Fibroblast of villous mesenchyme (primary cell): ENCODE data around the gene CACNA1H. TPM values are rescaled to one million over a fixed set of nuclear protein-coding genes. Genes with fewer than 3 reads are reported as not detected.

Source experiments
- DNase-seq: peaks from one replicate; pipeline ENCODE4 v3.0.0-alpha.2; 2010; ENCODE audit warnings: low read depth
- H3K4me3 ChIP-seq: 2 replicates; pipeline ENCODE4 v1.5.1; 2011; ENCODE audit warnings: low read depth, mild to moderate bottlenecking, low read length
- CTCF ChIP-seq: IDR thresholded peaks from 2 replicates; pipeline ENCODE4 v1.5.1; 2012; ENCODE audit warnings: low read depth, mild to moderate bottlenecking, low read length; ENCODE audit not compliant: insufficient read depth
- total RNA-seq: library from RNA; depleted of rRNA; stranded (reverse); fragments of >200 nt; gene quantifications from 2 replicates; pipeline ENCODE4 v1.2.3, GENCODE V29; 2012

CACNA1H gene
- total RNA-seq, 1 donor, result 11.7 TPM

- no peak for TF ChIP-seq CTCF
- DNase-seq, result no peak
These were observed 20.5 kb upstream of the CACNA1H start for GRCh38 chr16:1132431-1132830.

DNA sequence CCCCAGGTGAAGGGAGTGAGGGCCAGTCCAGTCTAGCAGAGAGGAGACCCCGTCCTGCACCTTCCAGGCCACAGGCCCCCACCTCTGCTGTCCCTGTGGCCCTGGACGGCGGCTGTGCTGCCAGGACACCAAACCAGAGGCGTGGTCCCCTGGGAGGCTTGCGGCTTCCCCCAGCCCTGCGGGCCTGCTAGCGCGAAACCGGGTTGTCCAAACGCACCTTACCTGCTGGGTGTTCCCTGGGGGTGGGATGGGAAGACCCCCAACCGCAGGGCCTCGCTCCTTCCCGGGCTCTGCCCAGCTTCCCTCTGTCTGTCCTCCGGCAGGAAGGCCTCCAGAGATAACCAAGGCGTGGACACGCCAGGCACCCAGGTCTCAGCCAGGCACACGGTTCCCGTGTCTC, 19.6 kb upstream of the CACNA1H start:
- no peak overlapping the region for H3K4me3 ChIP-seq
- DNase-seq, result no peak
- no peak for TF ChIP-seq CTCF

More at GRCh38 chr16:1132431-1132830, 20.5 kb upstream of the CACNA1H start:
- H3K4me3 ChIP-seq, result no peak overlapping the region

DNA sequence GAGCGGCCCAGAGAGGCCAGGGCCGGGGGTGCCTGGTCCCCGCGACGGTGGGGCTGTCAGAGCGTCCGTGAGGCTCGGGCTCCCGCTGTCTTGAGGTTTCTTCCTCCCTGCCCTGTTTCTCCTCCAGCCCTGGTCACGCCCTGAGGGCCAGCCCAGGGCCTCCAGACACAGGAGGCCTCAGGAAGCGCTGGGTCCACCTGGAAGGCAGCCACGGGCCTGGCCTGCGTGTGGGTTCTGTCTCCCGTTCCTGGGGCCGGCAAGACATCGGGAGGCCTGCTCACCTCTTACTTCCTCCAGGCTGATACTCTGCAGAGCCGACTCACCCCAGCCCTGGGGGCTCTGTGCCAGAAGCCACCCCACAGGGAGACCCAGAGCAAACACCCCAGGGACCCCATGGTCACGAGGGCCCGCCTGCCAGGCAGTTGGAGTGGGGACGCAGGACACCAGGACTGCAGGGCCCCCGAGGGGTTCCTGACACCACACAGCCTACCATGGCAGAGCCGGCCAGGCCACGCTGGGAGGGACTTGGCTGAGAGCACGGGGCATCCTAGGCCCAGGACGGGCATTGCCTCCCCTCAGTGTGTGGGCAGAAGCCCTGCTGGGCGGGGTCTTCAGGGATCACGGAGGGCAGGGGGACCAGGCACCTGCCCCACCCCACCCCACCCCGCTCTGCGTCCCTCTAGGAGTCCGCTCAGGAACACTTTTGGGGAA, 18.9 kb upstream of the CACNA1H start:
- no peak for TF ChIP-seq CTCF
- no peak overlapping the region for H3K4me3 ChIP-seq
- DNase-seq, result no peak

DNA sequence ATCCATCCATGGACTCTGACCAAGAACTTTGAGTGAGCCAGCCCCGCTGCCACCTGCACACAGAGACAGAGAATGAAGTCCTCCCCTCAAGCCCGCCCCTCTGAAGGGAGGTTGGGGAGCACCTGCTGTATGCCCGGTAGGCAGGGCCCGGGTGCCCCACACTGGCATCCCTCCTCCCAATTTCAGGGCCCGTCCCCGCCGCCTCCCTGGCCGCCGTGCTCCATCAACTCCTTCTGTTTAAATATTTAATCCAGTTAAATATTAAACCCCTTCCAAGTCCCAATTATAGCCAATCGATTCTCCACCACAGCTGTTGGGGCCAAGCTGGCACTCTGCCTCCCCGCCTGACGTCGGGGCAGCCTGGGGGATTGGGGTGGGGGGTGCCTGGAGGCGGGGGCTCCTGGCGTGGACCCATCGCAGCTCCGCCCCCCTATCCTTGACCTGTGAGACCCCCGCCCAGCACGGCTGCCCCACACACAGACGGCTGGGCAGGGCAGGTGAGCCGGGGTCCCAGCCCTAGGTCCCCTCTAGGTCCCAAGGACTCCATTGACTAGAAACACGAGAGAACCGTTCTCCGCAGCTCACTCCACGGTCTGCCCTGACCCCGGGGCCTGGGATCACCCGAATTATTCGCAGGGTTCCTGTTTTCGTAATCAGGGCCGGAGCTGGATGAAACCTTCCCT, 18.0 kb upstream of the CACNA1H start:
- no peak overlapping the region for H3K4me3 ChIP-seq
- DNase-seq, result no peak
- TF ChIP-seq CTCF, result no peak

DNA sequence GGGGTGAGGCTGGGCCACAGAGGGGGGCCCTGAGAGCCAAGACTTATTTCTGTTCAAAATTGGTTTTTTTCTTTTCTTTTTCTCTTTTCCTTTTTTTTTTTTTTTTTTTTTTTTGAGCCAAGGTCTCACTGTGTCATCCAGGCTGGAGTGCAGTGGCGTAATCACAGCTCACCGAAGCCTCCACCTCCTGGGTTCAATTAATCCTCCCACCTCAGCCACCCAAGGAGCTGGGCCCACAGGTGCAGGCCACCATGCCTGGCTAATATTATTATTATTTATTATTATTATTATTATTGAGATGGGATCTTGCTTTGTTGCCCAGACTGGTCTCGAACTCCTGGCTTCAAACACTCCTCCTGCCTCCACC, 17.5 kb upstream of the CACNA1H start:
- no peak for DNase-seq
- H3K4me3 ChIP-seq, result no peak overlapping the region
- TF ChIP-seq CTCF, result no peak

- H3K4me3 ChIP-seq, result no peak overlapping the region
- TF ChIP-seq CTCF, result no peak
- no peak for DNase-seq
These were observed 15.3 kb upstream of the CACNA1H start for GRCh38 chr16:1137604-1138003.
